Astrocyte (in vitro differentiated cells and primary cell): ENCODE results near the gene HSPH1.

Experiments used
- CTCF ChIP-seq: IDR thresholded peaks from 2 replicates; pipeline ENCODE4 v1.5.1; 2011; ENCODE audit warnings: low read depth, mild to moderate bottlenecking, inconsistent platforms, low read length, moderate library complexity; ENCODE audit not compliant: insufficient read depth
- EZH2 ChIP-seq: IDR thresholded peaks from 2 replicates; pipeline ENCODE4 v1.6.1; 2012; ENCODE audit warnings: mild to moderate bottlenecking, low read length, inconsistent platforms; ENCODE audit not compliant: insufficient read depth

DNA sequence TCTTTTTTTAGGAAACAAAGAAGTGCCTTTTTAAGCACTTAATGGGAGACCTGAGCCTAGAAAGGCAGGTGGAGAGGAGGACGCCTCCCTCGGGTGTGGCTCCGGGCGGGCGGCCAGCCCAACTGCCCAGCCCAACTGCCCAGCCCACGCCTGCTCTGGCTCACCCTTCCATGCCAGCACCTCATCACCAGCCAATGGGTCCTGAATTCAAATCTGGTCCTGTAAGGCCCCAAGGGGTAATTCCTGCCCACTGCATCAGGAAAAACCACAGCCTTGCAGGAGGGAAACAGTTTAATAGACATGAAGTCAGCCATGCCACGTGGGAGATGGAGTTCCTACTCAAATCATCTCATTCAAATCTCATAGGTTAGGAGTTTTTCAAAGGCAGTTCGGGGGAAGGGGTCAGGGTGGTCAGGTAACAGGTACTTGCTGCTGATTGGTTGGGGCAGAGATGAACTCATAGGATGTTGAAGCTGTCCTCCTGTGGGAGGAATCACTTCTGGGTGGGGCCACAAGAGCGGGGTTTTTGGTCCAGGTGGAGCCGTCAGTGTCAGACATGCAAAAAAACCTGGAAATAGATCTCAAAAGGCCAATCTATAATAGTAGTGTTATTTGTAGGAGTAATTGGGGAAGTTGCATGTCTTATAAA is 64.9 kb downstream of the HSPH1 start:
- no peak for TF ChIP-seq CTCF
- no peak for TF ChIP-seq EZH2
